Measurements from ENCODE around the gene SUCLG2. TPM values are rescaled to one million over a fixed set of nuclear protein-coding genes. Genes with fewer than 3 reads are reported as not detected.

Gene SUCLG2
- 48.3 TPM for total RNA-seq

GRCh38 chr3:67654099-67654843 lies at the start of gene SUCLG2:
TSS of gene SUCLG2 (minus strand) at chr3:67654612. CDS start at chr3:67654586, 26 bp downstream.

